ENCODE data around the gene ARL10.

ARL10 gene

DNA sequence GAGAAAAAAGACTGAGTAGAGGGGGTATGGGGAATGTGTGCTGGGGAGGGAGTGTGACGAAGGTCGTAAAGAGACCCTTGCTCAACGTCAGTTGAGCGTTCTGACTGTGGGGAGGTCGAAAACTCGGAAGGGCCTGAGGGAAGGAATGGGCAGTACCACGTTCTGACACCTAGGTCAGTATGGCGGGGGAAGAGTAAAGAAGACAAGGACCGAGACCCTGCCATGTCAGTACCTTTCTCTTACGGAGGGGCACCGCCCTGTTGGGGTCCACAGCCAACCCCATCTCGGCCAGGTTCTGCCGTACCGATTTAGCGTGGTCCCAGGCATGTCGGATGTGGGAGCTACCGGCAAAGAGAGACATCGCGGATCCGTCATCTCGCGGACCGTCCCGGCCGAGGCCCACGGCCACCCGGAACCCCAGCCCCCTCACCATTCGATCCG, 22.7 kb downstream of the ARL10 start:
- TF ChIP-seq, protein P1, sequence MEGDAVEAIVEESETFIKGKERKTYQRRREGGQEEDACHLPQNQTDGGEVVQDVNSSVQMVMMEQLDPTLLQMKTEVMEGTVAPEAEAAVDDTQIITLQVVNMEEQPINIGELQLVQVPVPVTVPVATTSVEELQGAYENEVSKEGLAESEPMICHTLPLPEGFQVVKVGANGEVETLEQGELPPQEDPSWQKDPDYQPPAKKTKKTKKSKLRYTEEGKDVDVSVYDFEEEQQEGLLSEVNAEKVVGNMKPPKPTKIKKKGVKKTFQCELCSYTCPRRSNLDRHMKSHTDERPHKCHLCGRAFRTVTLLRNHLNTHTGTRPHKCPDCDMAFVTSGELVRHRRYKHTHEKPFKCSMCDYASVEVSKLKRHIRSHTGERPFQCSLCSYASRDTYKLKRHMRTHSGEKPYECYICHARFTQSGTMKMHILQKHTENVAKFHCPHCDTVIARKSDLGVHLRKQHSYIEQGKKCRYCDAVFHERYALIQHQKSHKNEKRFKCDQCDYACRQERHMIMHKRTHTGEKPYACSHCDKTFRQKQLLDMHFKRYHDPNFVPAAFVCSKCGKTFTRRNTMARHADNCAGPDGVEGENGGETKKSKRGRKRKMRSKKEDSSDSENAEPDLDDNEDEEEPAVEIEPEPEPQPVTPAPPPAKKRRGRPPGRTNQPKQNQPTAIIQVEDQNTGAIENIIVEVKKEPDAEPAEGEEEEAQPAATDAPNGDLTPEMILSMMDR (IDR thresholded peaks at IDR 0.05; ENCODE audit: low read depth, low read length) = no peak
- in situ Hi-C loops (cut with HindIII; ENCODE audit: low sequenced_read_pairs) = no loop called here
- no peak for DNase-seq (ENCODE audit: low read depth, low spot score)

DNA sequence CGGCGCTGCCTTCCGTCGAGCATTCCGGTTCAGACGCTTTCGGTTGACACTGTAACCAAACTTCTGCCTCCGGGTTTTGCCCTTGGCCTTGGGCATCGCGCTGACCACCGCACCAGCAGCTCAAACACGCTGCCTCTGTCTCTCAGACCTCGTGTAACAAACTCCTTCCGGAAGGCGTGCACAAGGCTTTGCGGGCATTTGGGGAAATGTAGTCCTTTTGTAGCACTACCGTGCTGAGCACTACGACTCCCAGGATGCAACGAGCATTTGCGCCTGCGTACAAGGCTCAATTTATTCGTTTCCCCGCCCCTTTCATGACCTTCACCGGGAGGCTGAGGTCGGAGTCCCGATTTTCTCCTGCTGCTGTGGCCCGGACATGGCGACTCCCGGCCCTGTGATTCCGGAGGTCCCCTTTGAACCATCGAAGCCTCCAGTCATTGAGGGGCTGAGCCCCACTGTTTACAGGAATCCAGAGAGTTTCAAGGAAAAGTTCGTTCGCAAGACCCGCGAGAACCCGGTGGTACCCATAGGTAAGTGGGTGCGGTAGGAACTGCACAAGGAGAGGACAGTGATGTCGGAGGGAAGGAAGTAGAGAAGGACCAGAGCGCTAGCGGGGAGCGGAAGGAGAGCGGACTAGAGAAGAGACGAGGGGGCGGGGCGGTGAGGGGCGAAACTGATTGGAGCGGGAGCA, 23.3 kb downstream of the ARL10 start, which contains the start of the genes HIGD2A and NOP16:
Gene HIGD2A (plus strand): TSS at position 308 of the 691 bp plus-strand sequence. CDS start 69 bp downstream, at position 377.
Gene NOP16 (minus strand): TSS at position 155 of the 691 bp plus-strand sequence. CDS start 59 bp downstream, at position 96.
- peak within 1 kb of the TSS; percentile 91 for H3K4me3 ChIP-seq (ENCODE audit: low read depth, low read length)
- peak; percentile 99 for DNase-seq (ENCODE audit: low read depth, low spot score)
- in situ Hi-C loops (cut with HindIII; ENCODE audit: low sequenced_read_pairs) = no loop called here
- TF ChIP-seq, protein P1 (IDR thresholded peaks at IDR 0.05; ENCODE audit: low read depth, low read length) = no peak

More for the DNA sequence above, 22.7 kb downstream of the ARL10 start:
- peak overlapping the region; percentile 91 for H3K4me3 ChIP-seq (ENCODE audit: low read depth, low read length)

DNA sequence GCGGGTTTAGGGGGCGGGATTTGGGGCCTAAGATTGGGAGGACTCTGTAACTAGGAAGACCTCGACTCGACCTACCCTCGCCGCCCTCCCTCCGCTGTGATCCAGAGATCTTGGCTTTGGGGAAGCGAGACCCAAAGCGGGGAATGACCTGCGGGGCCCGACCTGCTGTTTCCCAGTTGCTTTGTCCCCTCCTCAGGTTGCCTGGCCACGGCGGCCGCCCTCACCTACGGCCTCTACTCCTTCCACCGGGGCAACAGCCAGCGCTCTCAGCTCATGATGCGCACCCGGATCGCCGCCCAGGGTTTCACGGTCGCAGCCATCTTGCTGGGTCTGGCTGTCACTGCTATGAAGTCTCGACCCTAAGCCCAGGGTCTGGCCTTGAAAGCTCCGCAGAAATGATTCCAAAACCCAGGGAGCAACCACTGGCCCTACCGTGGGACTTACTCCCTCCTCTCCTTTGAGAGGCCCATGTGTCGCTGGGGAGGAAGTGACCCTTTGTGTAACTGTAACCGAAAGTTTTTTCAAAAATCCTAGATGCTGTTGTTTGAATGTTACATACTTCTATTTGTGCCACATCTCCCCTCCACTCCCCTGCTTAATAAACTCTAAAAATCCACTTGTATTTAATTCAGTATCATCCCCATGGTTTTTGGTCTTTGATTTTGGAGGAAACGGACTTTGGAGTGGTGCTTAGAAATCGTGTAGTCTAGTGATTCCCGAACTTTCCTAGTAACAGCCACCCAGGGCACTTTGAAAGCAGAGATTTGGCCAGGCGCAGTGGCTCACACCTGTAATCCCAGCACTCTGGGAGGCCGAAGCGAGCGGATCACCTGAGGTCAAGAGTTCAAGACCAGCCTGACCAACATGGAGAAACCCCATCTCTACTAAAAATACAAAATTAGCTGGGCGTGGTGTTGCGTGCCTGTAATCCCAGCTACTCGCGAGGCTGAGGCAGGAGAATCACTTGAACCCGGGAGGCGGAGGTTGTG, 24.1 kb downstream of the ARL10 start:
- TF ChIP-seq, protein P1 (IDR thresholded peaks at IDR 0.05; ENCODE audit: low read depth, low read length) = no peak
- H3K4me3 ChIP-seq (ENCODE audit: low read depth, low read length) = peak overlapping the region; percentile 91
- in situ Hi-C loops (cut with HindIII; ENCODE audit: low sequenced_read_pairs) = no loop called here
- DNase-seq (ENCODE audit: low read depth, low spot score) = no peak

DNA sequence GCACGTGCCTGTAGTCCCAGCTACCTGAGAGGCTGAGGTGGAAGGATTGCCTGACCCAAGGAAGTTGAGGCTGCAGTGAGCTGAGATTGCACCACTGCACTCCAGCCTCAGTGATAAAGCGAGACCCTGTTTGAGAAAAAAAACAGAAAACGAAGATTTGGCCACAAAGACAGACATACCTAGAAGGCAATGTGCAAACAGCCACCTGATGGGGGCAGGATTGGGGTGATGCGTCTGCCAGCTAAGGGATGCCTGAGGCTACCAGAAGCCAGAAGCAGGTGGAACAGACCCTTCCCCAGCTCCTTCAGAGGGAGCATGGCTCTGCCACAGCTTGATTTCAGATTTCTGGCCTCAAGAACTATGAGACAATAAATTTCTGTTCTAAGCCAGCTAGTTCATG, 26.2 kb downstream of the ARL10 start:
- no peak for DNase-seq (ENCODE audit: low read depth, low spot score)
- TF ChIP-seq, protein P1 (IDR thresholded peaks at IDR 0.05; ENCODE audit: low read depth, low read length) = no peak
- in situ Hi-C loops (cut with HindIII; ENCODE audit: low sequenced_read_pairs) = no loop called here
- H3K4me3 ChIP-seq (ENCODE audit: low read depth, low read length) = no peak overlapping the region

DNA sequence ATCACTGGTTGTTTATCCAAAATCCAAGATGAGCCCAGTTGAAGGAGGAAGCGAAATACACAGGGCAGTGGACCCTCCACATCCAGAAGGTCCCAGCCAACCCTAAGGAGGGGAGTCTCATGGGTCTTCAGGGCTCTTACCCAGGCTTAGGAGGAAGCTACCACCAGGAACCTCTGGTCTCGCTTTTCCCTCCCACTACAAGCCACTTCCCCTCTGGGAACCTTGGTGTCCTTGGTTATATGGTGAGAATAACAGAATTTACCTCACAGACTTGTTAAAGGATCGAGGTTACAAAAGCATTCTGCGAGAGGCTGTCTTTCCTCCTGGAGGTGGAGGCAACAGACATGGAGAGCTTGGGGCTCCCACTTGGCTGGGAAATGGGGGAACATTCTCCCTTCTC, 26.7 kb downstream of the ARL10 start:
- in situ Hi-C loops (cut with HindIII; ENCODE audit: low sequenced_read_pairs) = no loop called here
- DNase-seq (ENCODE audit: low read depth, low spot score) = no peak
- TF ChIP-seq, protein P1 (IDR thresholded peaks at IDR 0.05; ENCODE audit: low read depth, low read length) = no peak
- H3K4me3 ChIP-seq (ENCODE audit: low read depth, low read length) = no peak overlapping the region

DNA sequence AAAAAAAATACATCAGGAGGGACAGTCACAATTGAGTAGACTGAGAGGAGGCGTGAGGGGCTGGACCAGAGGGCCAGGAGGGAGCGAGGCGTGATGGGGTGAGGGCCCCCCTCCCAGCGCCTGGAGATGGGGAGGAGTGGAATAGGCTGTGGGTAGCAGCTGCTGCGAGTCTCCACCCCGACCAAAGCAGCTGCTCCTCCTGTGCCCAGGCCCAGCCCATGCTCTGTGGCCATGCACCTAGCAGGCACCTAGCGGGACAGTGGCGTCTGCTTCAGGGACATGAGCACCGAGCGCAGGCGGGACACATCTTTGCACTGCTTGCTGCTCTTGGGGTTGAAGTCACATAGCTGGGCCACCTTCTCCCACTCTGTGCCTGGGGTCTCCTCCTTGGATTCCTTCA, 27.2 kb downstream of the ARL10 start:
- H3K4me3 ChIP-seq (ENCODE audit: low read depth, low read length) = no peak overlapping the region
- no peak for DNase-seq (ENCODE audit: low read depth, low spot score)
- in situ Hi-C loops (cut with HindIII; ENCODE audit: low sequenced_read_pairs) = no loop called here
- TF ChIP-seq, protein P1 (IDR thresholded peaks at IDR 0.05; ENCODE audit: low read depth, low read length) = no peak

All from astrocyte of the spinal cord (primary cell).